Inflammatory macrophage treated with lipopolysaccharide for 4 hours (primary cell): ENCODE data around the gene PRKD1.
"Not testable (repeated sequence)": the region's sequence is repeated elsewhere in the genome, so short reads cannot be mapped to it uniquely, and the experiment has no call there.

ENCODE experiments used
- DNase-seq: peaks from one replicate; pipeline ENCODE4 v3.0.0-alpha.2; 2020

The PRKD1 gene

DNA sequence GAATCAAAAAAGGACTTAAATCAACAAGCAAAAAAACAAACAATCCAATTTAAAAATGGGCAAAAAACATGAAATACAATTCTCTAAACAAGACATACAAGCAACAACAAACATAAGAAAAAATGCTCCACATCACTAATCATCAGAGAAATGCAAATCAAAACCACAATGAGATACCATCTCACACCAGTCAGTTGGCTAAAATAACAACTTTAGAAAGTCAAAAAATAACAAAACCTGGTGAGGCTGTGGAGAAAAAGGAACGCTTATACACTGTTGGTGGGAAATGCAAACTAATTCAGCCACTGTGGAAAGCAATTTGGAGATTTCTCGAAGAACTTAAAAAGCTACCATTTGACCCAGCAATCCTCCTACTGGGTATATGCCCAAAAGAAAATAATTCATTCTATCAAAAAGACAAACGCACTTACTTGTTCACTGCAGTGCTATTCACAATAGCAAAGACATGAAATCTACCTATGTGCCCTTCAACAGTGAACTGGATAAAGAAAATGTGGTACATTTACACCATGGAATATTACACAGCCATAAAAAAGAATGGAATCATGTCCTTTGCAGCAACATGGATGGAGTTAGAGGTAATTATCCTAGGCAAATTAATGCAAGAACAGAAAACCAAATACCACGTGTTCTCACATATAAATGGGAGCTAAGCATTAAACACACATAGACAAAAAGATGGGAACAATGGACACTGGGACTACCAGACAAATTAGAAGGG, 26.9 kb downstream of the PRKD1 start:
- no peak for DNase-seq

DNA sequence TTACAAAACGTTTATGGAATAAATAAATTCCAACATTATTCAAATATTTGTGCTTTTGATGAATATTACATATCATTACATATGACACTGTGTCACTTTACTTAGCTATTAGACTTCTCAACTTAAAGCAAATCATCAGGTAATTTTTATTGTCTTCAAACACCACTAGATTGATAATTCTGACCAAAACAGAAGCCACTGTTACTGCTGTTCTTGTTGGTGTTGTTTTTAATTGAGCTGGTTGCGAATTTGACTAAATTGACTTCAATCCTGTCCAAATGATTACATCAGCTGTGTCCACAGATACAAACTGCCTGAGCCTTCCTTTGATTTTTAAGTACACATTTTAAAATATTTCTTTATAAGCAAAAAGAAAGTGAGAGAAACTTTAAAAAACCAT, 29.2 kb downstream of the PRKD1 start:
- no peak for DNase-seq

DNA sequence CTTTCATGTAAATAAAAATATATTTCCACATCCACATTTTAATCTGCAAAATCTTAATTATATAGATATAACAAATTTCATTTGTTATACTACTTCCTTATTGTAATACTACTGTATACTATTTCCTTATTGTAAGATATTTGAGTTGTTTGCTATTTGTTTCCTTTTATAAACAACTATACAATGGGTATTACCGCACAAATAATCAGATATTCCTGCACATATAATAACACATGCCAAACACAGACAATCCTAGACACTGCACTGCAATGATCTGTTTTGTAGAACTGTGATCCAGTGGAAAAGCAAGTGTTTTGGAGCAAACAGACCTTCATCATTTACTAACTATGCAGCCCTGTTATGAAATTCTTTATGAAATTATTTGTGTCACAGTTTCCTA, 30.5 kb downstream of the PRKD1 start:
- no peak for DNase-seq

DNA sequence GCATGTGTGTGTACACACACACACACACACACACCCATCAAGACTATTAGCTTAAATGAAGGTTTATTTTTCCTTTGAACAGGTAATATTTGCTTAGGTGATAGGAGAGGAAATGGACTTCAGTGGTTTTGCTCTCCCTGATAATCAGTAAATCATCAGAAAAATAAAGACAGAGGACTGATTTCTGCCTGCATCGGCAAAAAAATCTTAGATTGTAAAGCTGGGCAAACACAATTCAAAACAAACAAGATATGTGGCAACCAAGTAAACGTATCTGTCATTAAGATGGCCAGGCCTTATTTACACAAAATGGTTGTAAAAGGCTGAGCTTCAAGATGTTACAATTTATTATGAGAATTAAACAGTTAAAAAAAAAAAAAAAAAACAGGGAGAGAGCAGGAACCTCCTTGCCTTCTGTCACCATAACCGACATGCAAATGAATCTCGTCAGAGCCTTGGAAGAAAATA, 31.3 kb downstream of the PRKD1 start:
- no peak for DNase-seq

DNA sequence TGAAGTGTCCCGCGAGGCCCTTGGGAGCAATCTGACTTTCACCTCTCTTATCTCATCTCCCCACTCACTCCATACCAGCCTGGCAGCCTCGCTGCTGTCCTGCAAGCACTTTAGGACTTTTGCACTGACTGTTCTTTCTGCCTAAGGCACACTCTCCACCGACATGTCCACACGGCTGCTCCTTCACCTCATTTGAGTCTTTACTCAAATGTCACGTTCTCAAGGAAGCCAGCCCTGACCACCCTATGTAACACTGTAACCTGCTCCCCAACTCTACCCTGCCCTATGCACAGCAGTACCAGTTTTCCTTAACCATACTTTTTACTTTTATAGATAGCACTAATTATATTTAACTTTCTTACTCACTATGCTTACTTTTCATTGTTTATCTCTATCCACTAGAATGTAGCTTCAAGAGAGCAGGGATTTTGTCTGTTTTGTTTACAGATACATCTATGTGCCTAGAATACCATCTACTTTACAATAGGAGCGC, 32.0 kb downstream of the PRKD1 start:
- DNase-seq: no peak

DNA sequence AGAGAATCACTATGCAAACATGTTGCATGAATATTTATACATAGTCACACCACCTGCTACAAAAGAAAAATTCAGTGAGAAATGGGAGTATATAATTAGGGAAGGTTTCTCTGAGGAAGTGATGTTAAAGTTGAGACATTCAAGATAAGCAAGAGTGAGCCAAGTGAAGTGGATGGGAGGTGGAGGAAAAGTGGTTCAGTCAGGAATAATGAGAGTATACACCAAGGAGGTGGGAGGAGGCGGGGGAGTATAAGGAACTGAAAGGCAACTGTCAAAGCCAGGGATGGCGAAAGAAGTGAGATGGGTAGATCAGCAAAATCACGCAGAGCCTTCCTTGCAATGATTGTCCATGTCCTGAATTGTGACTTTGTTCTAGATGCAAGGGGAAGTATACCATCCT, 33.7 kb downstream of the PRKD1 start:
- DNase-seq: no peak

DNA sequence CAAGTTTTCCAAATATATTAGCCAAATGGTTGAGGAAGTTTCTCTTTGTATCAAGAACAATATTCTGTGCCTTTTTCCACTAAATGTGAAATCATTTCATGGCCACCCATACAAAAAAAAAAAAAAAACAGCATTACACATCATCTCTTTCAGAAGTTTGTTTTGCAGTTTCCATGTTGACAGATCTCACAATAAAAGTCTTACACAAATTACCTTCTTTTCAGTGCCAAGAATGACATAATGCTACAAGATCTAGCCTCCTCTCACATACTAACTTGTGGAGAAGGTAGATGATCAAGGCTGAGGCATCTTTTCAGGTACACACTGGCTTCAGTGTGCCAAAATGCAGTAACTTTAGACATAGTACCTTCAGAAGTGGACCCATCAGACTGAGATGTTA, 35.3 kb downstream of the PRKD1 start:
- no peak for DNase-seq

DNA sequence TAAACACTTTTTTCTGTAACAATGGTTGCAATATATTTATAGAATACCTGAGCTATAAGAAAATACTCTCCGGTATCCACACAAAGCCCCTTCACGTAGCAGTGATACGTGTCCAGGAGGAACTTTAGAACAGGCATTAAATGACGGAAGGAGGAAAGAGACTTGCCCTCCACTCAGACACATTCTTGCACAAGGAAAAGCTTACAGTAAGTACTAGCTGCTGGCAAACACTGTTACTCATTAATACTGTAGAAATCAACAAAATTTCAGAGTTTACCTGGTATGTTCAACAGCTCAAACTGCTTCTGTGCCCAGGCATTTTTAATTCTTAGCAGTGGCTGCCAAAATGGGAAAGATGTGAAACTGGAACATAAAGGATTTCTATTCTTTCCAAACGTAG, 41.7 kb downstream of the PRKD1 start:
- no peak for DNase-seq

DNA sequence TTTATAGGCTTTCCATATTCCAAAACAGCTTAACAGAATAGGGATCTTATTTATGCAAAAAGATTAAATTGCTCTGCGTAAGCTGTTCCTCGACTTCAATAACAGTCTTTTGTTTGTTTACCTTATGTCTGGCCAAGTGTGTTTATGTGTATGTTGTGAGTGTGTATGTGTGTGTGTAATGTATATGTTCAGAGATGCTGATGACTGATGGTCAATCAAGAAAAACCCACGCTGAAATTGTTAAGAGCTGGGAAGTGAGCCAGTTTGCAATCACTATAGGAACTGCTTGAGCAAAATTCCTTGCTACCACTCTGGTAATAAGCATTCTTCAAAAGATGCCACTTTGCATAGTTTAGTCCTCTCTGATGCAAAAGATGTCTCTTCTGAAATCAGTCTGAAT, 59.6 kb downstream of the PRKD1 start:
- DNase-seq: no peak

DNA sequence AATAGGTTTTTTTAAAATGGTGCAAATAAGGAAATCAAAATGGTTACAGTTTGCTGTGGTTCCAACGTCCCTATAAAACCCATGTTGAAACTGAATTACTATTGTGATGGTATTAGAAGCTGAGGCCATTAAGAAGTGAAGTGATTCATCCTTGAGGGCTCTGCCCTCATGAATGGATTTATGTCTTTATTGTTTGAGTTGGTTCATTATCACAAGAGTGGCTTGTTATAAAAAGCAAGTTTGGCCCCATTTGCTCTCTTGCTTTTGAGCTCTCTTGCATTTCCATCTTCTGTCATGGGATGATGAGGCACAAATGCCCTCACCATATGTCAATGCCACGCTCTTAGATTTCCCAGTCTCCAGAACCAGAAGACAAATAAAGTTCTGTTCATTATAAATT, 62.3 kb downstream of the PRKD1 start:
- DNase-seq: no peak

DNA sequence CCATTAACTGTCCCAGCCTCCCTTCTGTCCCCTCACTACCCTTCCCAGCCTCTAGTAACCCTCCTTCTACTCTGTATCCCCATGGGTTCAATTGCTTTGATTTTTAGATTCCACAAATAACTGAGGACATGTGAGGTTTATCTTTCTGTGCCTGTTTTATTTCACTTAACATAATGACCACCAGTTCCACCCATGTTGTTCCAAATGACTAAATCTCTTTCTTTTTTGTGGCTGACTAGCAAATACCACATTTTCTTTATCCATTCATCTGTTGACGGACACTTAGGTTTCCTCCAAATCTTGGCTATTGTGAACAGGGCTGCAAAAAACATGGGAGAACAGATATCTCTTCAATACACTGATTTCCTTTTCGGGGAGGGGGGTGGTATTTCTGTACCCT, 65.7 kb downstream of the PRKD1 start:
- no peak for DNase-seq

DNA sequence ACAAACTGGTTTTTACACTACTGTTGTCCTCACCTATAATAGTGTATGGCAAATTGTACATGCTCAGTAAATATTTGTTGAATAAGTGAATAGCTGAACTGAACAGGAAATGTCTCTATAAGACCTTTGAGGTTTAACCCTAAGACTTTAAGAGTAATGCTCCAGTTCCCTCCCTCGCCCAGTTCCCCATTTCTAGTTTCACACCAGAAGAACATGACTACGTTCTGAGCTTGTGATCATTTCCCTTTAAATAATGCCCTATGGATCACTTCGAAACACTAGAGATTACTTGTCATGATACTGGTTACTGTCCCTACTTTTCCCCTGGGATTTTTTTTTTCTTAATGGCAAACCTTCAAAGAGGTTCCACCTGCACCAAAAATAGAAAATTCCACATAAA, 69.3 kb downstream of the PRKD1 start:
- DNase-seq: peak; percentile 46

DNA sequence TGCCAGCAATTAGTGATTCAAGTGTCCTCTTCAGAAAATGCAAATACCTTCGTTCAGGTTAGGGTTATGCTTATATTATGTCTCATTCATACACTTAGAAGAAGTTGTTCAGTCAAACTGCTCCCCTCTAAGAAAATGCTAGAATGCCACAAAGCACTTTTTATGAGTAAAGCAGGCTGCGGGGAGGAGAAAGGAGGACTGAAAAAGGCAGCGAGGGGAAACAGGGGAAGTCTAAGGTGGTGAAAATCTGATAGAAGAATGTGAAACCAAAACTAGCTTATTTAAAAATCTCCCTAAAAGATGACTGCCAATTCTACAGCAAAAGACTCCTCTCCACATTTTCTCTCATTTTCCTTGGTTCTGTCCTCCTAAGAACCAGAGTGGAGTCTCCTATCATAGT, 70.1 kb downstream of the PRKD1 start:
- peak; percentile 1 for DNase-seq

DNA sequence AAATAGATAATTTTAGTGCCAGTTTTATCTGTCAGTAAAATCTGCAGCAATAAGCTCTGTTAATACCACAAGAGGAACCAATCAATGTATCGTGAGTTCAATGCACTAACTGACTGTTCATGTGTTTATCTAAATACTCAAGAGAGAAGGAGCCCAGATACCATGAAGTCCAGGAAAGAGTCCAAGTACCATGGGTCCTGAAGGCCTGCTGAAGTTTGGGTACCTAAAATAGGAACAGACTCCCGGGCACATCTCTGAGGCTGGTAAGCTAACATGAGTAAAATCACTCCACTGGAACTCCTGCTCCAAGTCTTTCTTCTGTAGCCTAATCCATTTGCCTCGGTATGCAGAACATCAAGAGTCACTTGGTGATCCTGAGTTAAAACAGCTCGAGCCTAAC, 71.1 kb downstream of the PRKD1 start:
- no peak for DNase-seq

DNA sequence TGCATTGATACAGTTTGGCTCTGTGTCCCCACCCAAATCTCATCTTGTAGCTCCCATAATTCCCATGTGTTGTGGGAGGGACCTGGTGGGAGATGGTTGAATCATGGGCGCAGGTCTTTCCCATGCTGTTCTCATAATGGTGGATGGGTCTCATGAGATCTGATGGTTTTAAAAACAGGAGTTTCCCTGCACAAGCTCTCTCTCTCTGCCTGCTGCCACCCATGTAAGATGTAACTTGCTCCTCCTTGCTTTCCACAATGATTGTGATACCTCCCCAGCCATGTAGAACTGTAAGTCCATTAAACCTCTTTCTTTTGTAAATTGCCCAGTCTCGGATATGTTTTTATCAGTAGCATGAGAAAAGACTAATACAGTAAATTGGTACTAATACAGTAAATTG, 74.0 kb downstream of the PRKD1 start:
- DNase-seq: not testable (repeated sequence)

DNA sequence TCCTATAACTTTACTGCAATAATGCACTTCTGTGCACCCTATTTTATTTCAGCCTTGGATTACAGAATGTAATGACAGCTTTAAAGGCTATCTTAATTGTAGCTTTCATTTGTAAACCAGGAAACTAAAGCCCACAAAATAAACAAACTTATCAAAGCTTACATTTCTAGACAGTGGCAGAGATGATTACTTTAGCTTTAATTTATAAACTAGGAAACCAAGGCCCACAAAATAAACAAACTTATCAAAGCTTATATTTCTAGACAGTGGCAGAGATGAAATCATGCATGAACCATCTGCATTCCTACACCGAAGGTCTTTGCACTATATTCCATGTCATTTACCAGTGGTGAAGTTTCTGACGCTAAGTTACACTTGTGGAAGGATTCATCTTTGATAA, 74.4 kb downstream of the PRKD1 start:
- DNase-seq: no peak

DNA sequence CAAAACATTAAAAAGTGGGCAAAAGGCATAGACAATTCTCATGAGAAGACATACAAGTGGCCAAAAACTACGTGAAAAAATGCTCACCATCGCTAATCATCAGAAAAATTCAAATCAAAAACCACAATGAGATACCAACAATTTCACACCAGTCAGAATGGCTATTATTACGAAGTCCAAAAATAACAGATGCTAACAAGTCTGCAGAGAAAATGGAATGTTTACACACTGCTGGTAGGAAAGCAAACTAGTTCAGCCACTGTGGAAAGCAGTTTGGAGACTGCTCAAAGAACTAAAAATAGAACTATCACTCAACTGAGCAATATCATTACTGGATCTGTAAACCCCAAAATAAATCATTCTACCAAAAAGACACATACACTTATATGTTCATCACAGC, 76.2 kb downstream of the PRKD1 start:
- DNase-seq: no peak

DNA sequence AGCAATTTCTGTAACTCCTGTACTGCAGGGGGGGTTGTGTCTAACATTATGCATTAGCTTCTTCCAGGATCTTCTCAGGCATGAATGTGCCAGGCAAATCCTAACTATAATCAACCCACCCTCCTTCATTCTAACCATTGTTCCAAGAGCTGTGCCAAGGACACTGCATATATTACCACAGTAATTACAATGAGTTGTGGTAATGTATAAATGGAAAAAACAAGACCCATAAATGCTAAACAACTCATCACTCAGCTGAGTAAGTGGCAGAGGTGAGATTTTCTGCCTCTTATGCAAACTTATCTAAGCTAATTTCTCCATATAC, 80.6 kb downstream of the PRKD1 start:
- no peak for DNase-seq

DNA sequence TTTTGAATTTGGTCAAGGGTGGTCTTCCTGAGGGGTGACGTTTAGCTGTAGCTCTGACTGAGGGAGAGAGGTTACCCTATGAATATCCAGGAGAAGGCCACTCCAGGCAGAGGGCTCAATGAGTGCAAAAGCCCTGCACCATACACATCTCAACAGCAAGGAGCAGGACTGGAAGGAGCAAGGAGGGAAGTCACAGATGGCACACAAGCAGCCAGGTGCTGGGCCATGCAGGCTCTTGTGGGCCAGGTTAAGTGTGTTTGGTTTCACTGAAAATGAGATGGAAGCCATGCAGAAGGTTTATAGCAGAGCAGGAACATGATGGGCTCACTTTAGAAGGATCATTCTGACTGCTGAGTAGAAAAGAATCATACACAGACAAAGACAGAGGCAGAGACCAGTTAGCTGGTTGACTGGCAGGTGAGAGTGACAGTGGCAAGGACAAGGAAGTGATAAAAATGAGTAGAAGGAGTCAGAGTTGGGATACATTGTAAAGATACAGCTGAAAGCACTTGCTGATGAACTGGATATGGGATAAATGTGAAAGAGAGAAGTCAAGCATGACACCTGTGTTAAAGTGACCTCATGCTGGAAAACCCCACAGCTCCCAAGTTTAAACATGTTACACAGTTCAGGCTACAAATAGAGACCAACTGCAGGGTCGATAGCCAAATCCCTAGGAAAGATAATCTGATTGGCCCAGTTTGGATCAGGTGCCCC, 81.2 kb downstream of the PRKD1 start:
- no peak for DNase-seq

DNA sequence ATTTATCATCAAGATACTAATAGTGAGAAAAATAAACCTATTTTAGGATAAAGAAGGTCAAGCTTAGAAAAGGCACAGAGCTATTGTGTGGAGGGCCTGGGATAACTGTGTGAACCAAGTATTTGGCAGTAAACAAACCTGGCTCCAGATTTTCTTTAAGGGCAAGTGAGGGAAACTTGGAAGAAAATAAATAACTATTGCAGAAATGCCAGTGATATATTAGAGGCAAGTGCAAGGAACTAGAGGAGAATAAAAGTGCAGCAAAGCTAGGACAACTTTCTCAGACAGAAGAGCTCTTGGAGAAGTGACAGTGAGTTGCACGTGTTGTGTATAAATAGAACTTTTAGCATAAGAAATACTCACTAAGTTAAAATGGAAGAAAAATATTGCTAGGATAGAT, 83.7 kb downstream of the PRKD1 start:
- no peak for DNase-seq

DNA sequence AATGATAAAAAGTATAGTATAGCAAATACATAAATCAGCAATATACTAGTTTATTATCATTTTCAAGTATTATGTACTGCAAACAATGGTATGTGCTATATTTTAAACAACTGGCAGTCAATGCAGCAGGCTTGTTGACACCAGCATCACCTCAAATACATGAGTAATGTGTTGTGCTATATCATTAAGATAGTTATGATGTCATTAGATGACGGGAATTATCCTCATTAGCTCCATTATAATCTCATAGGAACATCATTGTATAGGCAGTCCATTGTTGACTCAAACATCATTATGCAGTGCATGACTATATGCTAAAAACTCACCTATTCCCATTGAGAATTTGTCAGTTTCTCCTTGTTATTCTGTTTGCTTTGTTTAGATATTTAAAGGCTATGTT, 85.4 kb downstream of the PRKD1 start:
- no peak for DNase-seq

DNA sequence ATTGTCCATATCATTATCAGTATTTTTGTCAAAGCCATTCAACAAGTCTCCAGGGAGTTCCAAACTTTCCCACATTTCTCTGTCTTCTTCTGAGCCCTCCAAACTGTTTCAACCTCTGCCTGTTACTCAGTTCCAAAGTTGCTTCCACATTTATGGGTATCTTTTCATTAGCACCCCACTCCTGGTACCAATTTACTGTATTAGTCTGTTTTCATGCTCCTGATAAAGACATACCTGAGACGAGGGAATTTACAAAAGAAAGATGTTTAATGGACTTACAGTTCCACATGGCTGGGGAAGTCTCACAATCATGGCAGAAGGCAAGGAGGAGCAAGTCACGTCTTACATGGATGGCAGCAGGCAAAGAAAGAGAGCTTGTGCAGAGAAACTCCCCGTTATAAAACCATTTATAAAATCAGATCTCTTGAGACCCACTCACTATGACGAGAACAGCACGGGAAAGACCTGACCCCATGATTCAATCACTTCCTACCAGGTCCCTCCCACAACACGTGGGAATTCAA, 87.2 kb downstream of the PRKD1 start:
- DNase-seq: not testable (repeated sequence)

DNA sequence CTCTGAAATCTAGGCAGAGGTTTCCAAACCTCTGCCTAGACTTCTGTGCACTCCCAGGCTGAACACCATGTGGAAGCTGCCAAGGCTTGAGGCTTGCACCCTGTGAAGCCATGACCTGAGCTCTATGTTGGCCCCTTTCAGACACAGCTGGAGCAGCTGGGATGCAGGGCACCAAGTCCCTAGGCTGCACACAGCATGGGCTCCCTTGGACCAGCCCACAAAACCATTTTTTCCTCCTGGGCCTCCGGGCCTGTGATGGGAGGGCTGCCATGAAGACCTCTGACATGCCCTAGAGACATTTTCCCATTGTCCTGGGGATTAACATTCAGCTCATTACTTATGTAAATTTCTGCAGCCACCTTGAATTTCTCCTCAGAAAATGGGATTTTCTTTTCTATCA, 88.0 kb downstream of the PRKD1 start:
- DNase-seq: not testable (repeated sequence)

DNA sequence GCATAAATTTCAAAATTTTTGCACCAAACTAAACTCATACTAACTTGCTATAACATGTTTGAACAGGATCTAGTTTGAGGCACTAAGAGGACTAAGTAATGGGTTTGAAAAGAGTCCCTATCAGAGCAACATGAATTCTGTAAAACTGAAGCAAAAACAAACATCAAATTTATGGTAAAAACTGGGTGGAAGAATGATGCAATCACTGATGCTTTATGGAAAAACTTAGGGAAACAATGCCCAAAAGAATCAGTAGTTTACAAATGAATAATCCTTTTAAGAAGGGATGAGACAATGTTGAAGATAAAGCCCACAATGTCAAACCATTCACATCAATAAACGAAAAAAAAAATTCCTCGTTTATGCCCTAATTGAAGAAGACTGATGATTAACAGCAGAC, 88.9 kb downstream of the PRKD1 start:
- no peak for DNase-seq

DNA sequence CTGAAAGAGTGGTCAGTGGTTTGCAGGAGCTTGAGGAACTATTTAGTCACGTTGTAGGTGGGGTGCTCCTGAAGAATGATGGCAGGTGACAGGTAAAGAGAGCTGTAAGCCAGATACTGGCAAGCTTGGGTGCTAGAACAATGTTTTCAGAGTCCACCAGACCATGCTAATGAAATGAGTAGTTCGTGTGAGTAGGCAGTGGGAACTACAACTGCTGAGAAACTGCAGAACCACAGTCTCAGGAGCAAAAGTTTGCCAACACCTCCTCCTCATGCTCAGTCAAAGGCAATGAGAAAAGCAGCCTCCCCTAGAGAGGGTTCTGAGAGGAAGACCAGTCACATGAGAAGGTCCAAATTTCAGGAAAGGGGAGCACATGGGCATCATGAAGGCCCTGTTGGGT, 91.3 kb downstream of the PRKD1 start:
- DNase-seq: no peak
